NCI-H187 treated with DMSO at 0.1 percent for 48 hours (cell line): ENCODE measurements around the gene EDC4.
"Not testable (repeated sequence)": the region's sequence is repeated elsewhere in the genome, so short reads cannot be mapped to it uniquely, and the experiment has no call there.

Source experiments
- DNase-seq: peaks from one replicate; lab custom pipeline; 2025; lab: John Stamatoyannopoulos, UW

Gene EDC4

DNA sequence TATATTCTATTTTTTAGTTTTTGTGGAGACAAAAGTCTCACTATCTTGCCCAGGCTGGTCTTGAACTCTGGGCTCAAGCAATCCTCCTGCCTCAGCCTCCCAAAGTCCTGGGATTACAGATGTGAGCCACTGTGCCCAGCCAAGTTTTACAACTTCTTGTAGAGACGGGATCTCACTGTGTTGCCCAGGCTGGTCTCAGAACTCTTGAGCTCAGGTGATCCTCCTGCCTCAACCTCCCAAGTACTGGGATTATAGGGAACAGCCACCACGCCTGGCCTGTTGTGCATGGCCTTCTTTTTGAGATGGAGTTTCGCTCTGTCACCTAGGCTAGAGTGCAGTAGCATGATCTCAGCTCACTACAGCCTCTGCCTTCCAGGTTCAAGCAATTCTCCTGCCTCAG, 19.2 kb upstream of the EDC4 start:
- no peak for DNase-seq

DNA sequence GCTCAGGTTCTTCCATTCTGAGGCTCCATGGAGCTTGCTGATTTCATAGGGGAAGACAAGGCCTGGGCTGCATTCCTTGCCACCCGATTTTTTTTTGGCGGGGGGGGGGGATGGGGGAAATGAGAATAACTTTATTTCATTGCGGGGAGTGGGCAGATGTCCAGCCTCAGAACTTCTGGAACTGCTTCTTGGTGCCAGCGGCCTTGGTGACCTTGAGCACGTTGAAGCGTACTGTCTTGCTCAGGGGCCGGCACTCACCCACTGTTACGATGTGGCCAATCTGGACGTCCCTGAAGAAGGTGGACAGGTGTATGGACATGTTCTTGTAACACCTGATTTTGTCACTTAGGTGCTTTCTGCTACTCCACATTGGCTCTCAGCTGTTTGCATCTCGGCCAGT, 17.1 kb upstream of the EDC4 start:
- DNase-seq: no peak

DNA sequence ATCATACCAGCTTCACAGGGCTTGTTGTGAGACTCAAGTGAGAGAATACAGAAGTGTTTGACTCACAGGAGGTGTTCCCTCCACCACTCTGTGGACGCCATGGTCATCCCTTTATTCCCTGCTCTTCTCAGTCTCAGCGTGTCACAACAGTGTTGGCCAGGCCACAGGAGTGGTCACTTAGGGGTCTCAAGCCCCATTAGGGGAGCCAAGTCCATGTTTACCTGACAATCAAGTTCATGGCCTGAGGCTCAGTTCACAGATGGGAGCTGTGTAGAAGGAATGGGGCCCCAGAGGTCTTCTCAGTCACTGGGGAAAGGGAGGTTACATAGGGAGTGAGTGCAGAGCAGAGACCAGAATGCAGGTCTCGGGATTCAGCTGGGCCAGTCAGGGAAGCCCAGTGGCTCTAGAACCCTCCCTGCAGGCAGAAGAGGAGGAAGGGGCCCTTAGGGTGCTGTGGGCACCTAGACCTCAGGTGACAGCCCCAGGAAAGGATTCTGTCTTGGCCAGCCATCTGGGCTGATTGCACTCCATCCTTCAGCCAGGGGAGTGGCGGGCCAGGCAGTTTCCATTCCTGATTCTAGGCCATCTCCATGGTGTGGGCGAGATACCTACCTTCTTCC, 15.8 kb upstream of the EDC4 start:
- DNase-seq: no peak

DNA sequence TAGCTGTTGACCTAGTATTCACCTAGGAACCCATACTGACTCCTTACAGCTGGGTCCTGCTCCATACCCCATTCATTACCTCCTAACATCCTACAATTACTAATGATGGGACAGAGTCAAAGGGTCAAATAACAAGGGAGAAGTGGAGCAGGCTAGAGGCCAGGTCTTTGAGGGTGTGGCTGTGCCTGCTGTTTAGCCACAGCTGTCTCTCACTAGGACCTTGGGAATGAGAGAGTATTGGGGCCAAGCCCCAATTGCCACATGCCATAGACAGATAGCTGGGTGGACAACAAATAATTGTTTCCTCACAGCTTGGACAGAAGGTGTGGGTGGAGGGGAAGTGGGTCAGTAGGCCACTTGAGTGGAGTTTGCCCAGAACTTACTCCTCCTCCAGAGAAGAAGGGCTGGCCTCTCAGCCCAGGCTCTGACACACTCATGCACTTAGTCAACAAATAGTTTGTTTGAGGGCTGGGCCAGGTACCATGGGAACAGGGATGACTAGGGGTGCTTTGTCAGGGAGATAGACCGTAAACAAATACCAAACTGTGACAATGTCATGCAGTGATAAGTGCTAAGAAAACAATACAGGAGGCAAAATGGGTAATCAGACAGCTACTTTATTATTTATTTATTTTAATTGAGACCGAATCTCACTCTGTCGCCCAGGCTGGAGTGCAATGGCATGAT, 15.2 kb upstream of the EDC4 start:
- DNase-seq: no peak

DNA sequence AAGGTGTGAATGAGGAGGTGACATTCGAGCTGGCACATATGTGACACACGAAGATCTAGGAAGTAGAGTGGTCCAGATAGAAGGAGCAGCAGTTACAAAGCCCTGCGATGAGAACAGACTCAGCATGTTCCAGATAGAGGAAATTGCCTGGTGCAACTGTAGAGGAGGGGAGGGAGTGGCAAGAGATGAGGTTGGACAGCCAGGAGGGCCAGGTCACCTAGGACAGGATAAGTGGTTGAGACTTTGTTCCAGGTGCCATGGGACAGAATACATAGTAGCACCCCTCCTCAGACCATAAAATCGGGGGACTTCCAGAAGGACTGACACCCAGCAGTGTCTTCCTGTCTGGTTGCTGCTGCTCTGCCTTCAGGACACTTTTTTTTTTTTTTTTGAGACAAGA, 14.4 kb upstream of the EDC4 start:
- no peak for DNase-seq

DNA sequence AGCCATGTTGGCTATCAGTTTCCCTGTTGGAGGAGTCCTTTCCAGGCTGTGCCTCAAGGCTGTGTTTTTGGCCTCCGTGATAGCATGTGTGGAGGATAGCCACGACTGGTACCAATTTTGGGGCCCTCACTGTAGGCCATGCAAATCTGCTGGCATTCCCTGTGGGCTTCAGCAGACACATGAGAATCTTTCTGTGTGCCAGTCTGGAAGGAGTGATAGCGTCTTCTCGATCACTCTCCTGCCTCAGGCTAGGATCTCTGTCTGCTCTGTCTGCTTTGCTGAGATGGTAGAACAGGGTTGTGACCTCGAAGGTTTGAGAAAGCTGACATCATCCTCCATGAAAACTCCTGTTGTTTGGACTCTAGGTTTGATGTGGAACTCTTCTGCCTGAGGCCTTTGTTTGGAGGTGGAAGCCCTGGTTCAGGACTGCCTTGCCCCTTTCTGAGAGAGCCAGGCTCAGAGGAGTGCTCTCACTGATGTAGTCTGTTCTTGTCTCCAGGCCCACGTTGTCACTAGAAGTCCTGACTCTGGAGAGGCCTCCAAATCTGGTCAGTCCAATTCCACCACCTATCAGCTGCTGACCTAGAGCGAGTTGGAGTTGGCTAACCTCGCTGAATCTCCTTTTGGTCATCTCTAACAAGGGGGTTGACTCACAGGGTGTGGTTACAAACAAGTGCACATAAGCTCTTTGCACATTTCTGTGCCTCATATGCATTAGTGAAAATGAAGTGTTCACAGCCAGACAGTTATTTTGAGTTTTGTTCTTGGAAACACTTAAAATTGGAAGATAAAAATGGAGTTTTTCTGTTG, 12.1 kb upstream of the EDC4 start:
- no peak for DNase-seq

DNA sequence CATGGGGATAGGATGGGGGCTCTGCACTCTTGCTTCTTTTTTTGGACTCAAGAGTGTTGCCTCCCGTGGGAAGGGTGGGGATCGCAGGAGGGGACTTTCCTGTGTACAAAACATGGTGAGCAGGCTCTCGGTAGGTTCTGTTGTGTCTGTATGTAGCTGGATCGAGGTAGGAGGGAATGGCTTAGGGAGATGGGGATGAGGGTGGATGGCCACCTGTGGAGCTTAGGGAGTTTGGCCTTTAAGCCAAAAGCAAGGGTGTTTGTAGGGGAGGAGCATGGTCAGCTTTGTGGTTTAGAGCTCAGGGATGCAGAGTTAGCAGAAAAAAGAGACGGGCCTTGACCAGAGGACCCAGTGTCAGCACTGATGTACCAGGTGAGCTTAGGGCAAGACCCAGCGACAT, 11.0 kb upstream of the EDC4 start:
- no peak for DNase-seq

DNA sequence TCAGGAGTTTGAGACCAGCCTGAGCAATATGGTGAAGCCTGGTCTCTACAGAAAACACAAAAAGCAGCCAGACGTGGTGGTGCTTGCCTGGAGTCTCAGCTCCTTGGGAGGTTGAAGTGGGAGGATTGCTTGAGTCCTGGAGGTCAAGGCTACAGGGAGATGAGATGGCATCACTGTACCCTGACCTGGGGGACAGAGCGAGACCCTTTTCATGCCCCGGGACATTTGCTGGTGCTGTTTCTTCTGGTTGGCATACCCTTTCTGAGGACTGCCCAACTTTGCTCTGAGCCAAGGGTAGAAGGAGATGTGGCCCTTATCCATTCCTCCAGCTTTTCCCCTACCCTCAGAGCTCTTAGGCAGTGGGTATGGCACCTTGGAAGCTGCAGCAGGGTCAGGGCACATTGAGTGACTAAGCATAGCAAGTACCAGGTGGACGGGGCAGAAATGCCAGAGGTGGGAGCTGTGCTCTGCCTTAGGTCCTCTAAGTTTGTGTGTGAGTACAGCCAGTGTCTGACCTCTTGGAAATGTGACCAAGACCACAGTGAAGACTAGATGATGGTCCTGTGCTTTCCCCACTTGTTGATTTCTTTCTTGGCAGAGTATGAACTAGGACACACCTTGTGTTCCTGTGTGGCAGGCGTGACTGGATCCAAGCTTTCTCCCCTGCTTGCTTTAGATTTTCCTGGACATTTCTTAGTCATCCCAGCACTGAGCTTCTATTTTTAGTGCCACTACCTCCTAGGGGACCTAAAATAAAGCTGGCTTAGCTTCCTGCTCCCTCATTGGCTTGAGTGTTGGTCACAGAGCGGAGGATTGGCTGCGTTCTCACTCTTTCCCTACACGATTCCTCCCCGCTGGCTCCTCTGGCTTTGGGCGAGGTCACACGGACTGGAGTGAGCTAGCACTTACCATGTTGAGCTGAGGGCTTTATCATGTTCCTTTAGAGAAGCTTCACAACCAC, 9.9 kb upstream of the EDC4 start:
- no peak for DNase-seq

DNA sequence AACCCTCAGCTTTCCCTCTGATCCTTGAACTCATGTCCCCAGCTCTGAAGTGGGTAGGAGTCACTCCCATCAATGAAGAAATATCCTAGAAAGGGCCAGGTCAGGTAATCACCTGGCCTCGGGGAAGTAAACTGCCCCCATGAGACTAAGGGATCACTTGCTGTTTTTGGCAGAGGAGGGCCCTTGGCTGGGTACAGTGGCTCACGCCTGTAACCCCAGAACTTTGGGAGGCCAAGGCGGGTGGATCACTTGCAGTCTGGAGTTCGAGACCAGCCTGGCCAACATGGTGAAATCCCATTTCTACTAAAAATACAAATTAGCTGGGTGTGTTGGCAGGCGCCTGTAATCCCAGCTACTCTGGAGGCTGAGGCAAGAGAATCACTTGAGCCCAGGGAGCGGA, 8.8 kb upstream of the EDC4 start:
- DNase-seq: not testable (repeated sequence)

DNA sequence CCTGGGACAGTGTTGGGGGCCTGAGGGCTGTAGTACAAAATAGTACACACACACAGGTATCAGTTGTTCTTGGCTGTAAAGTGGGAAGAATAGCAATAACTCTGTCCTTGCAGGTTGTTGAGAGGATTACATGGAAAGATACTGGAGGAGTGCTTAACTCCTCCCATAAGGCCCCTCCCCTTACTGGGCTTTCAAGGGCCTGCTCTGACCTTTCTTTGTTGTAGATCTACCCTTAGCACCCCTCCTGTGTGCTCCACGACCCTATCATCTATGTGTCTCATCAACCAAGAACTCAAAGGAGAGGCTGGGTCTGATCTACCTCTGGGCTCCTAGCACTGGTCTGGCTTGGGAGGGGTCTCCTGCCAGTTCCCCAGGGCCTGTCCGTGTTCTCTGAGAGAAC, 8.3 kb upstream of the EDC4 start:
- DNase-seq: no peak

DNA sequence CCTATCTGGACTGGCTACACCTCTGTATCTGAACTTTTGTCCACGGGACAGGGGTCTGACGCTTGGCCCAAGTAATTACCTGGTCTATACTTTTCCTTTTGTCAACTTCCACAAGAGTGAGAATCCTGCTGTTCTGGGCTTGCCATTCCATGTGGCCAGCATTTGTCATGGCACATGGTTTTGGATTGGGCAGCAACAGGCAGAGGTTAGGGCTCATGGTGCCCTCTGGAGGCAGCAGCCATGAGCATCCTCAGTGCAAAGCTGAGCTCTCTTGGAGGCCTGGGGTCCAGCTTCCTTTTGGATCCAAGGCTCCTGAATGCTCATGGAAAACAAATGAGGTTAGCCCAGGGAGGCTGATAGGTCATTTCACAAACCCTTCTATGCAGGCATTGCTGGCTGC, 7.5 kb upstream of the EDC4 start:
- DNase-seq: no peak

DNA sequence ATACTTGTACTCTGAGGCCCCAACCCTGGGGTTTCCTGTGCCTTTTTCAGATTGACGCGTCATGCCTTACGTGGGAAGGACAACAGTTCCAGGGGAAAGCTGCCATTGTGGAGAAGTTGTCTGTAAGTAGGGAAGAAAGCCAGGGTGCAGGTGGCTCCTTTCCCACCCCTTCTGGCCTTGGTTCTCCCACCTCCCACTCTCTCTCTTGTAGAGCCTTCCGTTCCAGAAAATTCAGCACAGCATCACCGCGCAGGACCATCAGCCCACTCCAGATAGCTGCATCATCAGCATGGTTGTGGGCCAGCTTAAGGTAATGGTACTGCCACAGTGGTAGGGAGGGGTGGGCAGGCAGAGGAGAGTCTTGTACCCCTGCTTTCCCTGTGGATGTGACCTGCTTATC, 4.6 kb upstream of the EDC4 start:
- no peak for DNase-seq

DNA sequence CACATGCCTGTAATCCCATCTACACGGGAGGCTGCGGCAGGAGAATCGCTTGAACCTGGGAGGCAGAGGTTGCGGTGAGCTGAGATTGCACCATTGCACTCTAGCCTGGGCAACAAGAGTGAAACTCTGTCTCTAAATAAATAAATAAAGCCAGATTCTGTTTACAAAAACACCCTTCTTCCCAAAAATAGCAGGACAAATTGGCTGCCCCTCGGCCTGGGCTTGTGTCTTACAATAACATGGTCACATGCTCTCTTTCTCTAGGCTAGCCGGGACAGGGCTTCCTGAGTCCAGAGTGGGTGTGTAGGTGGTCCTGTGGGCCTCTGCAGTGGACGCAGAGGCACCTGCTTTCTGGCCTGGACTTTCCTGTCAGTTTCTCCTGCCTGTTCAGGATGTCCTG, 3.2 kb upstream of the EDC4 start:
- no peak for DNase-seq

DNA sequence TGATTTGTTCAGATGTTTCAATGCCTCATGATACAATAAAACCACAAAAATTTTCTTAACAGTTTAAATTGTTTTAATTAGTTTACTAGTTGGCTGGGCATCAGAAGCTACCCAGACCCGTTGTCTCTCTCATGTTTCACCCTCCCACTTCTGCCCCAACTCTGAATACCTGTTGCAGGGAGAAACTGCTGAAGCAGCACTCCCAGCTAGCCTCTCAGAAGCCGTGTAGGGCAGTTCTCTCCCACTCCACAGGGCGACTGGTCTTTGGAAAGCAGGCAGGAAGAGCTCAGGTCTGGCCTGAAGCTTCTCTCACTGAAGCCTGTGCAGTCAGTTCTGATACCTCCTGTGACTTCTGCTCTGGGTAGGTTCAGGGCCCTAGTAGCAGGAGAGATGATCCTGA, 1.6 kb upstream of the EDC4 start:
- DNase-seq: no peak

DNA sequence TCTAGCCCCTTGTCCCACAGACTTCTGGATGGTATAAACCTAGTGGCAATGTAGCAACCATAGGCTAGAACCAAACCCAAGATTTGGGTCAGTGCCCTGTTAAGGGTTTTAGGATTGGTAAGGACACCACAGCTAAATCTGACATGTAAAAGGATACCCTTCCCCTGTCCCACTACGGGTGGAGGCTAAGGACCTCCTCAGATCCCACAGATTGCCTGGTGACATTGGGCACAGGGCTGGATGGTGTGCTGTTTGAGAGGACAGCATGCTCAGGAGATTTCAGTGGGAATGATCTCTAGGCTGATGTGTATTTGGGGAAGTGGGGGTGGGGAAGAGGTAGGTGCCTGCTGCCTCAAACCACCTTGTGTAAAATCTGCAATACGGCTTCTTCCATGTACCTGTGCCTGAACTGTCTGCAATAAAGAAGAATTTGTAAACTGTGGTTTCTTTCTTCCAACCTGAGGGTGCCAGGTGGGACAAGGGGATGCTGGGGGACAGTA, 671 bp upstream of the EDC4 start:
- no peak for DNase-seq

DNA sequence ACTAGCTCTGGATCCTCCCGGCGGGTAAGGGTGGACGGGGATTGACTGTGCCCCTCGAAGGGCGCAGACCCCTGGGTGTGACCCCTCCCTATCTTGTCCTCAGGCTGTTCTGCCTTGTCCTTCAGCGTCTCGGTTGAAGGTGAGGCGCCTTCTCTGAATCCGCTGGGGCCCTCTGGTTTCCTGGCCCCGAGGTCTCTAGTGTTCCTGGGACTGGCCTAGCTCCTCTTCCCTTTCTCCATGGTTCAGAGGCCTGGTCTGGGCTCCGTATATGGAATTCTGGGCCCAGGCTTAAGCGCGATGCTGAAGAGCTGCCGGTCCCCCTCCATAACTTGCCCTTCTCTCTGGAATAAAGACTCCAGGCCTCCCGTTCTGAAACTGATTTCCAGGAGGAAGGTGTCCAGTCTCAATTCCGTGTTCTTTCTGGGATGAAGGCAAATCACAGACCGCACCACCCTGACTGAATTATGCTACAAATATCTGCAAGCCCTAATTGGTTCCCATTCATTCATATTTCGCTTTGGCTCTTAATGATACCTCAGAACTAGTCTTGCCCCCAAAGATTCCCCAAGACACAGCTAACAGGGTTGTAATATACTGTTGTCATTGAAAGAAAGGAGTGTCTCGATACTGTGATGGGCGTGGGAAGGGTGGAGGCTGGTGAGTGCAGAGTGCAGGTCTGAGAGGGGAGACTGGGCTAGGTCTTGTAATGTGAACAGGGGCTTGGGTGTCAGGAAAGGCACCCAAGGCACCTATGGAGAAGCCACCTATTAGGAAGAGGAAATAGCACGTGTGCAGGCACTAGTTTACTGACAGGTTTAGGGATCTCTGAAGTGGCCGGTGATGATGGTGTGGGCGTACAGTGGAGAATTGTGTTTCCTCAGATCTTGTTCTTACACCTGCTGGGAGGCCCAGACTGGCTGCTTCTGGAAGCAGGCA, 851 bp downstream of the EDC4 start:
- DNase-seq: no peak

DNA sequence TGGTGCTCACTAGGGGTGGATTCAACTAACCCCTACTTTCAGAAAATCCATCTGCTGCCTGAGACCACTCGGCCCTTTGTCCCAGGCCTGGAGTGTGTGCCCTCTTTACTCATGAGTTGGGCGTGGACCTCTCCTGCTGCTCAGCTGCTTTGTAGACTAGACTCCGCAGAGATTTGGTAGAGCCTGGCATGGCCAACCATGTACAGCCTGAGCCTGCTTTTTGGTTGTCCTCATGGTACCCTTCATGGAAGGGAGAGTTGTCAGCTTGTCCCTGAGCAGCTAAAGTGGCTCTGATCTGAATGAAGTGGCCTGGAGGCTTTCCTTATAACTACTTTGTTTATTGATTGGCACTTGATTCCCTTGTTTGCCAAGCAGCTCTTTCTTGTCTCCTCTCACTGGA, 1.5 kb downstream of the EDC4 start:
- no peak for DNase-seq

DNA sequence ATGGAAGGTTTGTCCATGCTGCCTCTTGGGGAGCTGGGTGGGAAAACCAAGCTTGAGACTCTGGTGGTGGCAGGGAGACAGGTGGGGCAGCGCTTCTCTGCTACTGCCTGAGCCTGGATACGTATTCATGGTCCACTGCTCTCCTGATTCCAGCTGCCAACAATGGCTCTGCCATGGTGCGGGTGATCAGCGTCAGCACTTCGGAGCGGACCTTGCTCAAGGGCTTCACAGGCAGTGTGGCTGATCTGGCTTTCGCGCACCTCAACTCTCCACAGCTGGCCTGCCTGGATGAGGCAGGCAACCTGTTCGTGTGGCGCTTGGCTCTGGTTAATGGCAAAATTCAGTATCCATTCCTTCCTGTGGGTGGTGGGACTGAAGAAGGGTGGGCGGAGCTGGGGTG, 4.2 kb downstream of the EDC4 start:
- no peak for DNase-seq

DNA sequence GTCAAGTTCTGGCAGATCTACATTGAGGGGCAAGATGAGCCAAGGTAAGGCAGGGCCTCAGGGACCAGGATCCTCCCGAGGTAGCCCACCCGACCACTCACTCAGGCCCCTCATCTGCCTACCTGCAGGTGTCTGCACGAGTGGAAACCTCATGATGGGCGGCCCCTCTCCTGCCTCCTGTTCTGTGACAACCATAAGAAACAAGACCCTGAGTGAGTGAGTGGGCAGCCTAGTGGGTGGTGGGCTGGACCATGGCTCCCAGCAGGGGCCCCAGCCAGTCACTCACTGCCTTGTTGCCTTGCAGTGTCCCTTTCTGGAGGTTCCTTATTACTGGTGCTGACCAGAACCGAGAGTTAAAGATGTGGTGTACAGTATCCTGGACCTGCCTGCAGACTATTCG, 5.4 kb downstream of the EDC4 start:
- no peak for DNase-seq

DNA sequence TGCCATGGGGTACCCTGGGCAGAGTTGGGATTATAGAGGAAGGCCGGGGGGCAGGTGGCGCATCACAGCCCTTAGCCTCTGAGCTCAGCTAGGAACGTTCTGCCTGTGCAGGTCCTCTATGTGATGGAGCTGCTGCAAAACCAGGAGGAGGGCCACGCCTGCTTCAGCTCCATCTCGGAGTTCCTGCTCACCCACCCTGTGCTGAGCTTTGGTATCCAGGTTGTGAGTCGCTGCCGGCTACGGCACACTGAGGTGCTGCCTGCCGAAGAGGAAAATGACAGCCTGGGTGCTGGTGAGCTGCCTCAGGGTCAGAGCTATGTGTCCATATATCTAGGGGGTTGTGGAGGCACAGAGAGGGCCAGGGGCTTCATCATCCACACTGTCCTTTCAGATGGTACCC, 6.0 kb downstream of the EDC4 start:
- DNase-seq: no peak

DNA sequence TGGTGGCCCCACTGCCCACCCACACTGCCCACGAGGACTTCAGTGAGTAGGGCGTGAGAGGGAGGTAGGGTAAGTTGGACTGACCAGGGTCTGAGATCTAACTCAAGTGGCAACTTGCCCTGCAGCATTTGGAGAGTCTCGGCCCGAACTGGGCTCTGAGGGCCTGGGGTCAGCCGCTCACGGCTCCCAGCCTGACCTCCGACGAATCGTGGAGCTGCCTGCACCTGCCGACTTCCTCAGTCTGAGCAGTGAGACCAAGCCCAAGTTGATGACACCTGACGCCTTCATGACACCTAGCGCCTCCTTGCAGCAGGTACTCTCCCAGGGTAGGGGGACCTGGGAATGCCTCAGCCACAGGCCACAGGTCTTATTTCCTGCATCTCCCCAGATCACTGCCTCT, 6.6 kb downstream of the EDC4 start:
- no peak for DNase-seq
